ENCODE results near the gene IVD. TPM values are rescaled to one million over a fixed set of nuclear protein-coding genes. Genes with fewer than 3 reads are reported as not detected.

IVD gene
- total and polyA plus RNA-seq, 8 donors = 23.8 to 41.3 (median 30.1) TPM

- no peaks in the 10 kb centered on the region for H3K9me3 ChIP-seq
- FAIRE-seq = no peak
- no peak overlapping the region for H3K27ac ChIP-seq
- no peaks in the 10 kb centered on the region for H3K36me3 ChIP-seq
- TF ChIP-seq CTCF (IDR thresholded peaks at IDR 0.05) = no peak
- ATAC-seq = no peak
- peaks cover 4 to 20% (median 7%) of the 10 kb centered on the region in 3 donors for H3K4me1 ChIP-seq
- H3K27me3 ChIP-seq = no peaks in the 10 kb centered on the region
- intact Hi-C loops (cut with DNase I) = no loop called here
- WGBS, 2 donors = 33 to 35% methylated on average over 15 of the region's 15 CpGs
- H3K4me3 ChIP-seq = peak overlapping the region; percentile 17 to 52 (median 34)
- DNase-seq = peak in 1 of 6 donors; percentile 35
Observed at GRCh38 chr15:40435710-40436089, 30.1 kb downstream of the IVD start.

GRCh38 chr15:40436116-40436891, 30.7 kb downstream of the IVD start:
- H3K9me3 ChIP-seq = no peaks in the 10 kb centered on the region
- H3K27ac ChIP-seq = no peak overlapping the region
- peaks cover 4 to 20% (median 7%) of the 10 kb centered on the region in 3 donors for H3K4me1 ChIP-seq
- ATAC-seq (peak in 3 of 4 donors; percentile 5 to 16 (median 6)), DNase-seq (peak in 4 of 6 donors; percentile 39 to 67 (median 45)), FAIRE-seq (no peak)
- no peaks in the 10 kb centered on the region for H3K27me3 ChIP-seq
- peak overlapping the region; percentile 17 to 52 (median 34) for H3K4me3 ChIP-seq
- WGBS, 2 donors = 5 to 6% methylated on average over 31 to 37 of the region's 39 CpGs
- no peaks in the 10 kb centered on the region for H3K36me3 ChIP-seq
- no peak for TF ChIP-seq CTCF (IDR thresholded peaks at IDR 0.05)
- intact Hi-C loops (cut with DNase I) = no loop called here

- peak overlapping the region in 1 of 4 donors; percentile 52 for H3K4me3 ChIP-seq
- ATAC-seq (no peak), DNase-seq (no peak)
Observed at GRCh38 chr15:40436892-40437751, 31.5 kb downstream of the IVD start.

More at GRCh38 chr15:40436892-40437751, 31.5 kb downstream of the IVD start:
- H3K36me3 ChIP-seq = no peaks in the 10 kb centered on the region
- no peak for TF ChIP-seq CTCF (IDR thresholded peaks at IDR 0.05)
- H3K9me3 ChIP-seq = no peaks in the 10 kb centered on the region
- H3K27me3 ChIP-seq = no peaks in the 10 kb centered on the region
- peaks cover 4 to 20% (median 7%) of the 10 kb centered on the region in 3 donors for H3K4me1 ChIP-seq
- intact Hi-C loops (cut with DNase I) = no loop called here
- no peak overlapping the region for H3K27ac ChIP-seq
- 56 to 61% methylated on average over 17 of the region's 17 CpGs for WGBS, 2 donors
- FAIRE-seq = no peak

Measured in pancreas (tissue), 10 donors.